ENCODE data around the gene TAAR6.
"Not testable (repeated sequence)": the region's sequence is repeated elsewhere in the genome, so short reads cannot be mapped to it uniquely, and the experiment has no call there.

Gene TAAR6

GRCh38 chr6:132570221-132570777 is at the start of gene TAAR6:
TSS of gene TAAR6 (plus strand) at chr6:132570322. CDS start at chr6:132570322, 0 bp downstream.
- no peak within 1 kb of the TSS for H3K27ac ChIP-seq
- no peak for DNase-seq (ENCODE audit: low read depth, low spot score)

GRCh38 chr6:132520953-132521352 is 49.2 kb upstream of the TAAR6 start:
- no peak overlapping the region for H3K27ac ChIP-seq
- DNase-seq (ENCODE audit: low read depth, low spot score), result no peak

- no peak for DNase-seq (ENCODE audit: low read depth, low spot score)
- H3K27ac ChIP-seq, result no peak overlapping the region
Measured at GRCh38 chr6:132524646-132525045, 45.5 kb upstream of the TAAR6 start.

- no peak overlapping the region for H3K27ac ChIP-seq
- no peak for DNase-seq (ENCODE audit: low read depth, low spot score)
Measured at GRCh38 chr6:132525866-132526265, 44.3 kb upstream of the TAAR6 start.

GRCh38 chr6:132526461-132526860 is 43.7 kb upstream of the TAAR6 start:
- H3K27ac ChIP-seq, result no peak overlapping the region
- DNase-seq (ENCODE audit: low read depth, low spot score), result no peak

GRCh38 chr6:132527791-132528190 is 42.3 kb upstream of the TAAR6 start:
- peak; percentile 14 for DNase-seq (ENCODE audit: low read depth, low spot score)

GRCh38 chr6:132530293-132530974 is 39.7 kb upstream of the TAAR6 start:
- DNase-seq (ENCODE audit: low read depth, low spot score), result peak; percentile 16
- no peak overlapping the region for H3K27ac ChIP-seq

More at GRCh38 chr6:132527791-132528190, 42.3 kb upstream of the TAAR6 start:
- no peak overlapping the region for H3K27ac ChIP-seq

- H3K27ac ChIP-seq; DNase-seq (ENCODE audit: low read depth, low spot score): not testable (repeated sequence)
Measured at GRCh38 chr6:132534546-132534945, 35.6 kb upstream of the TAAR6 start.

GRCh38 chr6:132537145-132537544 is 33.0 kb upstream of the TAAR6 start:
- DNase-seq (ENCODE audit: low read depth, low spot score), result no peak
- H3K27ac ChIP-seq, result no peak overlapping the region

GRCh38 chr6:132537977-132538376 is 32.1 kb upstream of the TAAR6 start, which contains the start of gene TAAR9:
TSS of gene TAAR9 (plus strand) at chr6:132538277. CDS start at chr6:132538290, 13 bp downstream.
- H3K27ac ChIP-seq, result no peak within 1 kb of the TSS
- DNase-seq (ENCODE audit: low read depth, low spot score), result no peak

- DNase-seq (ENCODE audit: low read depth, low spot score), result no peak
- H3K27ac ChIP-seq, result no peak overlapping the region
Measured at GRCh38 chr6:132544826-132545225, 25.3 kb upstream of the TAAR6 start.

- DNase-seq (ENCODE audit: low read depth, low spot score), result no peak
- H3K27ac ChIP-seq, result no peak overlapping the region
Measured at GRCh38 chr6:132548746-132549463, 21.2 kb upstream of the TAAR6 start.

- no peak overlapping the region for H3K27ac ChIP-seq
- no peak for DNase-seq (ENCODE audit: low read depth, low spot score)
Measured at GRCh38 chr6:132551214-132551613, 18.9 kb upstream of the TAAR6 start.

- no peak within 1 kb of the TSS for H3K27ac ChIP-seq
- no peak for DNase-seq (ENCODE audit: low read depth, low spot score)
Measured at GRCh38 chr6:132552372-132552771, 17.8 kb upstream of the TAAR6 start, which contains the start of gene TAAR8. TSS of gene TAAR8 (plus strand) at chr6:132552672. CDS start at chr6:132552693, 21 bp downstream.

GRCh38 chr6:132560087-132560486 is 10.0 kb upstream of the TAAR6 start:
- DNase-seq (ENCODE audit: low read depth, low spot score); H3K27ac ChIP-seq: not testable (repeated sequence)

- no peak for DNase-seq (ENCODE audit: low read depth, low spot score)
- no peak overlapping the region for H3K27ac ChIP-seq
Measured at GRCh38 chr6:132566404-132566803, 3.7 kb upstream of the TAAR6 start.

GRCh38 chr6:132567566-132567965 is 2.6 kb upstream of the TAAR6 start:
- DNase-seq (ENCODE audit: low read depth, low spot score), result no peak
- no peak overlapping the region for H3K27ac ChIP-seq

- no peak for DNase-seq (ENCODE audit: low read depth, low spot score)
- H3K27ac ChIP-seq, result no peak overlapping the region
Measured at GRCh38 chr6:132568611-132569010, 1.5 kb upstream of the TAAR6 start.

GRCh38 chr6:132569170-132569569 is 952 bp upstream of the TAAR6 start:
- H3K27ac ChIP-seq, result no peak overlapping the region
- DNase-seq (ENCODE audit: low read depth, low spot score), result no peak

GRCh38 chr6:132571774-132572173 is 1.7 kb downstream of the TAAR6 start:
- no peak for DNase-seq (ENCODE audit: low read depth, low spot score)
- no peak overlapping the region for H3K27ac ChIP-seq

- no peak overlapping the region for H3K27ac ChIP-seq
Measured at GRCh38 chr6:132584698-132585097, 14.6 kb downstream of the TAAR6 start.

More at GRCh38 chr6:132584698-132585097, 14.6 kb downstream of the TAAR6 start:
- DNase-seq (ENCODE audit: low read depth, low spot score), result no peak

Data from epithelial cell of prostate (primary cell).